ENCODE results near the gene SRC.
A peak's percentile ranks its signal among the peaks of the same experiment; 100 is the strongest.

SRC gene

DNA sequence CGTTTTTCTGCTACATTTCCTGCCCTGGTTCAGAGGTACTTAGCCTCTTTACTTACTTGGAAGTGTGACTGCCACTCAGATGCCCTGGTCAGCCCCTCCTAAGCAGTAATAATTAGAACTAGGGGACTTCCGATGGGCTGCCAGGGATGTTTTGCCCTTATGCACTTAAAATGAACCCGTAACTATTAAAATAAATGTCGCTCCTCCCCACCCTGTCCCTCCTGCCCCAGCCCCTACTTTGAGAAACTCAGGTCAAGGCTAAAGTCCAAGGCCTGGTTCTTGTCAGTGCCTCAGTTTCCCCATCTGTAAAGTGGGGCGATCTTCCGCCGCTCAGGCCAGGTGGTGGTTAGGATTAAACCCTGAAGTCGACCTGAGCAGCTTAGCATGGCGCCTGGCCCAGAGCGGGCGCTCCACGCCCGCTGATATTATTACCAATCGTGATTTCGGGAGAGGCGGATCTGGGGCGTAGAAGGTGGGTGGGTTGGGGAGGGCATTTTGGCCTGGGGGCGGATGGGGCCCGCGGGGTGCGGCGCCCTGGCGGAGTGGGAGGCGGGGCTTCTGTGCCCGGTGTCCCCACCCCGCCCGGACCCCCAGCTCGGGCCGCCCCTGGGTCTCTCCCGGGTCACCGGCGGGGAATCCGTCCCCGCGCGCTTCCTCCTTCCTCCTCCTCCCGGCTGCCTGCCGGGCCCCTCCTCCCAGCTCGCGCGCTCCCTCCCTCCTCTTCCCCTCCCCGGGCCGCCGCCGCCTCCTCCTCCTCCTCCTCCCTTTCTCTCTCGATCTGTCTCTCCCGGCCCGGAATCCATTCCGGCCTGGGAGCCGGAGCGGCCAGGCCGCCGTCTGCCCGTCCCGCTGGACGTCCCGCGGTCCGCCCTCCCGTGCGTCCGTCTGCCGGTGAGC, at the start of gene SRC:
TSS of gene SRC (plus strand) at position 802 of the 897 bp plus-strand sequence. CDS start 38,014 bp downstream, outside the sequence.
- DNase-seq = peak; percentile 86

GRCh38 chr20:37296371-37296770, 49.6 kb upstream of the SRC start:
- DNase-seq = no peak

DNA sequence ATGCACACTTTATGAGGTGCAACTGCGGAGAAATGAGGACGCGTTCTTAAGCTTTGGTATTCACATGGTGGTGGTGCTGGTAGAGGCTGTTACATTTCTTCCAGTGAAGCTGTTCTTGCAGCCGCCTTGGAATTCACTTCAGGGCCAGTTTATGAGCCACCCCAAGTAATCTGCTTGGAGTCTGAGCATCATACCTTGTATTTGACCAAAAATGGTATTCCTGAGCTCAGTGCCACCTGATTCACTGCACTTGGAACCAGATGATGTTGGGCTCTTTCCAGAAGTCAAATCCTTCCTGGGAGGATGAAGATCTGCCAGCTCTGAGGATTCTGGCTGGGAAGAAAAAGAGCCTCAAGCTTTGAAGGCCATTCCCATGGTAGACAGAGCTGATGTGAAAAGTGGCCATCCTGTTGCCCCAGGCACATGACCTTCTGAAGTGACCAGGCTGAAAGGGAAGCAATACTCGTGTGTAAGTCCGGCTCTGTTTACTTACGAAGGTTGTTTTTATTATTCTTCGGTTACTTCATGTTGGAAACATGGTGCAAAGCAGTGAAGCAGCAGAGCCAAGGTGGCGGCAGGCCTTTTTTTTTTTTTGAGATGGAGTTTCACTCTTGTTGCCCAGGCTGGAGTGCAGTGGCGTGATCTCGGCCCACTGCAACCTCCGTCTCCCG, 48.7 kb upstream of the SRC start:
- DNase-seq = no peak

- DNase-seq = no peak
Measured at GRCh38 chr20:37298190-37298939, 47.6 kb upstream of the SRC start.

GRCh38 chr20:37299718-37300528, 46.0 kb upstream of the SRC start:
- DNase-seq = no peak

GRCh38 chr20:37301120-37301519, 44.8 kb upstream of the SRC start:
- DNase-seq = no peak

- no peak for DNase-seq
Measured at GRCh38 chr20:37301558-37301957, 44.4 kb upstream of the SRC start.

DNA sequence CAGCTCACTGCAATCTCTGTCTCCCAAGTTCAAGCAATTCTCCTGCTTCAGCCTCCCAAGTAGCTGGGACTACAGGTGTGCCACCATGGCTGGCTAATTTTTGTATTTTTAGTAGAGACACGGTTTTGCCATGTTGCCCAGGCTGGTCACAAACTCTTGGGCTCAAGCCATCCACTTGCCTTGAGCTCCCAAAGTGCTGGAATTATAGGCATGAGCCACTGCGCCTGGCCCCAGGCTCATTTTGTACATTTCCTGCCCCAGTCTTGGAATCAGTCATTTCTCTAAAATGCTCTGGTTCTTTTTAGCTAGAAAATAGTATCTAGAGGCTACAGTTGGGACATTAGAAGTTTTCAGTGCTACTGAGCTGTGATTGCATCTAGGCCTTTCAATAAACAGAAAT, 43.0 kb upstream of the SRC start:
- no peak for DNase-seq

- no peak for DNase-seq
Measured at GRCh38 chr20:37303637-37304036, 42.3 kb upstream of the SRC start.

DNA sequence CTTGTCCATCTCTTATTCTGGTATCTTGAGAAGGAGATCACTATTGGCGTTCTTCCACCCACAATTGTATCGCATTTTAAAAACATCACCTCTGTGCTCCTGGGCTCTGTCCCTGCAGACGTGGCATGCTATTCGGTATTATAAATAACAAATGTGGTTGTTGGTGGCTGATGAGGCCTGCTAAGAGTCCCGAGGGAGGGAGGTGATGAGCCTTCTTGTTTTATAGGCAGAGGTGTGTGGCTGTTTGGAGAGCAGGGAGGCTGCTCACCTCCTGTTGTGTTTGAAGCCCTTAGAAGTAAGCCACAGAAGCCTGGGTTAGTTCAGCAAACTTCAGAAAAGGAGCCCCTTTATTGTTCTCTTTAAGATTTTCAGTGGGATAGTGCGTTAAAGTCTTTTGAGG, 40.9 kb upstream of the SRC start:
- DNase-seq = no peak

- no peak for DNase-seq
Measured at GRCh38 chr20:37305839-37306238, 40.1 kb upstream of the SRC start.

DNA sequence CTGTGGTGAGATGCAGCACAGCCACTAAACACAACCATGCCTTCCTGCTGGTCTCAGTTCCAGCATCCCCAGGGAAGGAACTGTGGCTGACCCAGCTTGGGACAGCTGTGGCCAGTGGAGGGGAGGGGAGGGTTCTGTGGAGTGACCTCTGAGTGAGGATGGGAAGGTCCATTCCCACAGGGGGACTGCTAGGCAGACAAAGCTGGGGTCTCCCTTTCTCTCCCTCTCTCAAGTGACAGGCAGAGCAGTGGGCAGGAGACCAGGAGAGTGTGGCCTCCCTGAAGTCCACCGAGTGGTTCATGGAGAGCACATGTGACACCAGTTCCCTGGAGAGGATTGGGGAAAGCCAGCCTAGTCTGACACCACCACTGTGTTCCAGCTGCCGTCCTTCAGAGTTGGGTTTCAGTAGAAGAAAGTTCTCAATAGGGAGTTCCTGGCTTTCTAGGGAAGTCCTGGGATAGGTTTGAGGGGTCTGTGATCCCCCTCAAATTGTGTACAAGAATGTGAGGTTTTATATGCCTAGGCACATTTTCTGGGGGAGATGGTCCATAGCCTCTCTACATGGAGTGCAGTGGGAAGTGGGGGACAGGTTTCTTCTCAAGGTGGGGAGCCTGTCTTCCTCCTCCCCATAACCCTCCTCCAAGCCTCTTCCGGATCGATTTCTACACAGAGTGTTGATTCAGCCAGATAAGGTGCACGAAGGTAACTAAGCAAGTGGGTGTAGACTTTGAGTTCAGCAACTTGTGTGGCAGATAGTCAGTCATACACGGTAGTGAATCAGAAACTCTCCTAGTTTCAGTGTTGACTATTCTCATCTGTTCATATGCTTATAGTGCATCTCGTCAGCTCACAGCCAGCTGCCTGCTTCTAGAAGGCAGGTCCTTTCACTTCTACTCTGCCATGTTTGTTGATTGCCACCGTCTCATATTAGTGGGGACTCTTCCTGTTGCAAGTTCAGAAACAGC, 37.6 kb upstream of the SRC start:
- DNase-seq = peak; percentile 38

DNA sequence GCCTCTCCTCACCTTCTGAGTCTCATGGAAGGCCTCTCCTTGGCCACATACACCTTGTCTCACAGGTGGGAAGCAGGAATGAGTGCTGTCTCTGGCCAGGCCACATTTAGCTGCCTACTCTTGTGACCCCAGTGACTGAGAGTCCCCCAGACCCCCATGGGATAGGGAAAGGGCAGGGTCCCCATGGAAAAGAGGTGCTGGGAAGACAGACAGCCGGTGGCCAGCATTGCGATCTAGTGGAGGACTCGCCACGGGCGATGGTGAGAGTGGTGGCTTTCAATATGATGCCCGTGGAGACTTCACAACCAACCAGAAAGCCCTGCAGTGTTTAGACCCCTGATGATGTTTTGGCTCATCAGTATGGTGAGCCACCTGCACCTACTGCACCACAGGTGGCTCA, 36.6 kb upstream of the SRC start:
- DNase-seq = no peak

- DNase-seq = peak; percentile 34
Measured at GRCh38 chr20:37309936-37310590, 35.9 kb upstream of the SRC start.

- no peak for DNase-seq
Measured at GRCh38 chr20:37310951-37311350, 35.0 kb upstream of the SRC start.

GRCh38 chr20:37311710-37312355, 34.1 kb upstream of the SRC start:
- DNase-seq = no peak

DNA sequence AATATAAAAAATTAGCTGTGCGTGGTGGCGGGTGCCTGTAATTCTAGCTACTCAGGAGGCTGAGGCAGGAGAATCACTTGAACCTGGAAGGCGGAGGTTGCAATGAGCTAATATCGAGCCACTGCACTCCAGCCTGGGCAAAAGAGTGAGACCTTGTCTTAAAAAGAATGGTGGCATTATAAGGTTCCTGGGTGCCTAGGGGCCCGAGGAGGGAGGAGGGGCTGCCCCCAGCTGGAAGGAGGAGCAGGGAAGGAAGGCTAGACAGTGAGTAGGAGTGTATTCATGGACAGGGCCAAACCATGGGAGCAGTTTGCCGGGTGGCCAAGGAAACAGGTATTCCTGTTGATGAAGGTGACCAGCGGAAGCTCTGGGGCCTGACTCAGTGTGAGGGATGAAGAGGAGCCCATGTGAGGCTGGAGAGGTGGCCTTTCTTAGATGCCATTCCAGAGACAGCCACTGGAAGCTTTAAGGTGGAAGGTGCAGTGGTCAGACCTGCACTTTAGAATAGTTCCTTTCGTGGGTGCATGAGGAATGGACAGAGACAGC, 32.3 kb upstream of the SRC start:
- no peak for DNase-seq

- no peak for DNase-seq
Measured at GRCh38 chr20:37314099-37314498, 31.8 kb upstream of the SRC start.

DNA sequence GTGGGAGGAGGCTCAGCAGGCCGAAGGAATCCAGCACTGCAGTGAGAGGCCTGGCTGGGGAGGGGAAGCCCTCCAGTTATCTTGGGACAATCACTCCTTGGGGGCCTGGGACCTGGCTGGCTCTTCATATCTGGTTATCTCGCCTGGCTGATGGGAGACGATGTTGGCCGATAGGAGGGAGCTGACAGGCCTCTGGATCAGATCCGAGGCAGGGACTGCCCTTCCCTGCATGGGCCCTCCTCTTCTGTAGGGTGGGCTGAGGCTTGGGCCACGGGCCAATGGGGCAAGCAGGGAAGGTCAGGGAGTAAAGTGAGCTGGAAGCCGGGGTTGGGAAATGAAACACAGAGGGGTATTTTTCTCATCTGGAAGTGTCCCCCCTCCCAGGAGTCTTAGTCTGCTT, 31.3 kb upstream of the SRC start:
- DNase-seq = peak; percentile 40

DNA sequence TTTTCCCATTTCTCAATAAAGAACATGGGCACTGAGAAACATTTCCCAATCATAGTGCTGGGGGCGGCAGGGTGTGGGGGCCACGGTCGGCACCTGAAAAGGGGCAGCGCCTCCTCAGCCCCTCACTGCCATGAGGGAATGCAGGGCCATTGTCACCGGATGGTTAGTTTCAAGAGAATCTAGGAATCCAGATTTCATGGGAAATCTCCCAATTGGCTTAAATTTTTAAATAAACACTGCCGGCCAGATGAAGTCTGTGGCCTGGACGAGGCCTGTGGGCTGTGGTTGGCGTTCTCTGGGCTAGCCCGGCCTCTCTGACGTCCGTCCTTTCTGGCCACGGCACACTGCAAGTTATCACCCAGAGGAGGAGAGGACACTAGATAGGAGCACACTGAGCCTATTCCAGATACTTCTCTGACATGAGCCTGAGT, 30.9 kb upstream of the SRC start:
- DNase-seq = peak; percentile 60
